ENCODE data around the gene PTPN4.

PTPN4 gene

DNA sequence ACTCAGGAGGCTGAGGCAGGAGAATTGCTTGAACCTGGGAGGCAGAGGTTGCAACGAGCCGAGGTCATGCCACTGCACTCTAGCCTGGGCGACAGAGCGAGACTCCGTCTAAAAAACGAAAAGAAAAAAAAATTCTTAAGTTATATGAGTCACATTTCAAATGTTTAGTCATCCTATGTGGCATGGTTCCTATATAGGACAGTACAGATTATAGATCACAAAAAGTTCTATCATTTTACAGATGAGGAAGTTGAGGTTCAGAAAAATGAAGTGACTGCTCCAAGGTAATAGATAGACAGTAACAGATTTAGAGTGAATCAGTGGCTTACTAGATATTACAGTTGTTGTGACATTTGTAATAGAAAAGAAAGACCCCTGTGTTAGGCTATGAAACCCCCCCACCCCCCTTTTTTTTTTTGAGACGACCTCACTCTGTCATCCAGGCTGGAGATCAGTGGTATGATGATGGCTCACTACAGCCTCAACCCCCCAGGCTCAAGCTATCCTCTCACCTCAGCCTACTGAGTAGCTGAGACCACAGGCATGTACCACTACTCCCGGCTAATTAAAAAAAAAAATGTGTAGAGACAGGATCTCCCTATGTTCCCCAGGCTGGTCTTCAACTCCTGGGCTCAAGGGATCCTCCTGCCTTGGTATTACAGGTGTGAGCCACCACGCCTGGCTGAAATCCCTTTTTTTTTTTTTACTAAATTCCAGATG is 22.7 kb downstream of the PTPN4 start:
- Histone ChIP-seq H2BK12ac (ENCODE audit: low read length) (no peak overlapping the region), H4K12ac (ENCODE audit: low read depth, low read length) (no peak overlapping the region), H3K18ac (ENCODE audit: low read length) (no peak overlapping the region), H2AFZ (ENCODE audit: insufficient read depth, low read length, poor library complexity) (no peak overlapping the region), H2BK120ac (ENCODE audit: insufficient read depth, low read length, poor library complexity) (no peak overlapping the region), H2BK5ac (ENCODE audit: low read depth, low read length, poor library complexity) (no peak overlapping the region), H3K4me2 (ENCODE audit: low read length) (no peak overlapping the region), H3K4me3 (ENCODE audit: low read depth, low read length) (no peak overlapping the region), H3K9ac (ENCODE audit: low read length) (no peak overlapping the region), H3K79me2 (ENCODE audit: control insufficient read depth, insufficient read depth, low read length, poor library complexity) (no peaks in the 10 kb centered on the region), H4K91ac (ENCODE audit: low read depth, low read length) (no peak overlapping the region), H3K4me1 (ENCODE audit: control insufficient read depth in 1 of 2, insufficient read depth in 2 of 2, low read length in 2 of 2) (no peaks in the 10 kb centered on the region), H3K36me3 (ENCODE audit: control insufficient read depth in 1 of 2, insufficient read depth in 2 of 2, low read length in 2 of 2) (no peaks in the 10 kb centered on the region), H3K79me1 (ENCODE audit: low read length) (no peaks in the 10 kb centered on the region), H4K8ac (ENCODE audit: low read depth, low read length) (no peak overlapping the region), H3K27ac (ENCODE audit: low read depth, low read length) (no peak overlapping the region), H3K23ac (ENCODE audit: low read length) (no peak overlapping the region), H2AK5ac (ENCODE audit: low read length) (no peak overlapping the region), H3K9me3 (ENCODE audit: insufficient read depth, low read depth, low read length) (no peaks in the 10 kb centered on the region), H3K27me3 (ENCODE audit: insufficient read depth, low read length) (no peaks in the 10 kb centered on the region), H3K14ac (ENCODE audit: low read length) (no peak overlapping the region), H3K4ac (ENCODE audit: low read depth, low read length) (no peak overlapping the region)
- DNase-seq = no peak
- no CpG with 5 or more reads among the region's 9 CpGs for WGBS (ENCODE audit: extremely low coverage, insufficient coverage, insufficient read length)

DNA sequence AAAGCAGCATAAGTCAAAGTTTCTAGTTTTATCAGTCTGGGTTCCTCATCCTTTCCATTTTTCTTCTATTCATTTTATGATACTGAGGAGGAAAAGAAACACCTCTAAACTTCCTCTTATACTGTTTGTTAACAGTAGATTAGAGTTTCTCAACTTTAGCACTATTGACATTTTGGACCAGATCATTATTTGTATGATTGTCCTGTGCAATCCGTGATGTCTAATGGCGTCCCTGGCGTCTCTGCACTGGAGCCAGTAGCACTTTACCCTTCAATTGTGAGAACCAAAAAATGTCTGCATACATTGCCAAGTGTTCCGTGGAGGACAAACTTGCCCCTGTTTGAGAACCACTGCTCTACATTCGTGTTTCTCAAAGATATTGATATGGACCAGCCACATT is 25.2 kb downstream of the PTPN4 start:
- no peaks in the 10 kb centered on the region for H3K4me1 ChIP-seq (ENCODE audit: control insufficient read depth in 1 of 2, insufficient read depth in 2 of 2, low read length in 2 of 2)
- H3K9me3 ChIP-seq (ENCODE audit: insufficient read depth, low read depth, low read length) = no peaks in the 10 kb centered on the region
- H3K18ac ChIP-seq (ENCODE audit: low read length) = peak overlapping the region; percentile 75
- H3K4me3 ChIP-seq (ENCODE audit: low read depth, low read length) = no peak overlapping the region
- no peak overlapping the region for H3K14ac ChIP-seq (ENCODE audit: low read length)
- H3K27me3 ChIP-seq (ENCODE audit: insufficient read depth, low read length) = no peaks in the 10 kb centered on the region
- H3K4ac ChIP-seq (ENCODE audit: low read depth, low read length) = no peak overlapping the region
- H3K79me2 ChIP-seq (ENCODE audit: control insufficient read depth, insufficient read depth, low read length, poor library complexity) = no peaks in the 10 kb centered on the region
- H2BK120ac ChIP-seq (ENCODE audit: insufficient read depth, low read length, poor library complexity) = no peak overlapping the region
- H3K27ac ChIP-seq (ENCODE audit: low read depth, low read length) = no peak overlapping the region
- H2AFZ ChIP-seq (ENCODE audit: insufficient read depth, low read length, poor library complexity) = no peak overlapping the region
- no peak overlapping the region for H2BK5ac ChIP-seq (ENCODE audit: low read depth, low read length, poor library complexity)
- no peak overlapping the region for H2BK12ac ChIP-seq (ENCODE audit: low read length)
- H4K91ac ChIP-seq (ENCODE audit: low read depth, low read length) = no peak overlapping the region
- H3K4me2 ChIP-seq (ENCODE audit: low read length) = no peak overlapping the region
- H3K23ac ChIP-seq (ENCODE audit: low read length) = no peak overlapping the region
- no peak overlapping the region for H4K8ac ChIP-seq (ENCODE audit: low read depth, low read length)
- H2AK5ac ChIP-seq (ENCODE audit: low read length) = no peak overlapping the region
- no peak for DNase-seq
- H3K79me1 ChIP-seq (ENCODE audit: low read length) = no peaks in the 10 kb centered on the region
- no peaks in the 10 kb centered on the region for H3K36me3 ChIP-seq (ENCODE audit: control insufficient read depth in 1 of 2, insufficient read depth in 2 of 2, low read length in 2 of 2)
- no CpG with 5 or more reads among the region's 5 CpGs for WGBS (ENCODE audit: extremely low coverage, insufficient coverage, insufficient read length)
- H4K12ac ChIP-seq (ENCODE audit: low read depth, low read length) = no peak overlapping the region
- H3K9ac ChIP-seq (ENCODE audit: low read length) = no peak overlapping the region

DNA sequence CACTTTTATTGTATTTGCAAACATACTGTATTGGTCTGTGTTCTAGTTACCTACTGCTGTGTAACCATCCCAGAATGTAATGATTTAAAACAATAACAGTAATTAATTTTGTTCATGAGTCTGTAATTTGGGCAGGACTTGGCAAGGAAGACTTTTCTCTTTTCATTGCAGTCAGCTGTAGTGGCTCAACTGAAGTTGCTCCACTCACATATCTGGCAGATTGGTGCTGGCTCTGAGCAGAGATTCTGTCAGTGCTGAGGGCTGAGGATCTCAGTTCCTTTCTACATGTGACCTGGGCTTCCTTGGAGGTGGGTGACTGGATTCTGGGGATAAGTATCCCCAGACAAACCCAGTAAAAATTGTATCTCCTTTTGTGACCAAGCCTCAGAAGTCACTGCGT is 26.6 kb downstream of the PTPN4 start:
- Histone ChIP-seq H2AK5ac (ENCODE audit: low read length) (no peak overlapping the region), H3K9me3 (ENCODE audit: insufficient read depth, low read depth, low read length) (no peaks in the 10 kb centered on the region), H3K79me1 (ENCODE audit: low read length) (no peaks in the 10 kb centered on the region), H4K12ac (ENCODE audit: low read depth, low read length) (no peak overlapping the region), H2AFZ (ENCODE audit: insufficient read depth, low read length, poor library complexity) (no peak overlapping the region), H3K18ac (ENCODE audit: low read length) (no peak overlapping the region), H3K27ac (ENCODE audit: low read depth, low read length) (no peak overlapping the region), H4K91ac (ENCODE audit: low read depth, low read length) (no peak overlapping the region), H3K14ac (ENCODE audit: low read length) (no peak overlapping the region), H3K79me2 (ENCODE audit: control insufficient read depth, insufficient read depth, low read length, poor library complexity) (no peaks in the 10 kb centered on the region), H3K4me1 (ENCODE audit: control insufficient read depth in 1 of 2, insufficient read depth in 2 of 2, low read length in 2 of 2) (no peaks in the 10 kb centered on the region), H2BK5ac (ENCODE audit: low read depth, low read length, poor library complexity) (no peak overlapping the region), H3K4me3 (ENCODE audit: low read depth, low read length) (no peak overlapping the region), H2BK12ac (ENCODE audit: low read length) (no peak overlapping the region), H3K9ac (ENCODE audit: low read length) (no peak overlapping the region), H3K4me2 (ENCODE audit: low read length) (no peak overlapping the region), H2BK120ac (ENCODE audit: insufficient read depth, low read length, poor library complexity) (no peak overlapping the region), H3K23ac (ENCODE audit: low read length) (no peak overlapping the region), H3K27me3 (ENCODE audit: insufficient read depth, low read length) (no peaks in the 10 kb centered on the region), H4K8ac (ENCODE audit: low read depth, low read length) (no peak overlapping the region), H3K36me3 (ENCODE audit: control insufficient read depth in 1 of 2, insufficient read depth in 2 of 2, low read length in 2 of 2) (no peaks in the 10 kb centered on the region), H3K4ac (ENCODE audit: low read depth, low read length) (no peak overlapping the region)
- no CpG with 5 or more reads among the region's 1 CpG for WGBS (ENCODE audit: extremely low coverage, insufficient coverage, insufficient read length)
- no peak for DNase-seq

DNA sequence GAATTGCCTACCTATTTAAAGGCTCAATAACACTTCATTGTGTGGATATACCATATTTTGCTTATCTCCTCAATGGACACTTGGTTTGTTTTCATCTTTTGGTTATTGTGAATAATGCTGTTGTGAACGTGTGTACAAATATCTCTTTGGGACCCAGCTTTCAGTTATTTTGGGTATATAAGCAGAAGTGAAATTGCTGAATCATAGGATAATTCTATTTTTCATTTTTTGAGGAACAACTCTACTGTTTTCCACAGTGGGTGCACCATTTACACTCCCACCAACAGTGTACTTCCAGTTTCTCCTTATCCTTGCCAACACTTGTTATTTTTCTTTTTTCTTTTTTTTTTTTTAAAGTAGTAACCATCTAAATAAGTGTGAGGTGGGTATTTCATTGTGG is 29.0 kb downstream of the PTPN4 start:
- Histone ChIP-seq H3K79me2 (ENCODE audit: control insufficient read depth, insufficient read depth, low read length, poor library complexity) (no peaks in the 10 kb centered on the region), H3K14ac (ENCODE audit: low read length) (no peak overlapping the region), H2BK5ac (ENCODE audit: low read depth, low read length, poor library complexity) (no peak overlapping the region), H2AK5ac (ENCODE audit: low read length) (no peak overlapping the region), H4K12ac (ENCODE audit: low read depth, low read length) (no peak overlapping the region), H2BK120ac (ENCODE audit: insufficient read depth, low read length, poor library complexity) (no peak overlapping the region), H3K18ac (ENCODE audit: low read length) (no peak overlapping the region), H4K8ac (ENCODE audit: low read depth, low read length) (no peak overlapping the region), H2BK12ac (ENCODE audit: low read length) (no peak overlapping the region), H4K91ac (ENCODE audit: low read depth, low read length) (no peak overlapping the region), H3K9me3 (ENCODE audit: insufficient read depth, low read depth, low read length) (no peaks in the 10 kb centered on the region), H3K36me3 (ENCODE audit: control insufficient read depth in 1 of 2, insufficient read depth in 2 of 2, low read length in 2 of 2) (no peaks in the 10 kb centered on the region), H3K4ac (ENCODE audit: low read depth, low read length) (no peak overlapping the region), H3K79me1 (ENCODE audit: low read length) (no peaks in the 10 kb centered on the region), H3K23ac (ENCODE audit: low read length) (no peak overlapping the region), H3K4me2 (ENCODE audit: low read length) (no peak overlapping the region), H3K27ac (ENCODE audit: low read depth, low read length) (no peak overlapping the region), H3K4me3 (ENCODE audit: low read depth, low read length) (no peak overlapping the region), H3K27me3 (ENCODE audit: insufficient read depth, low read length) (no peaks in the 10 kb centered on the region), H3K9ac (ENCODE audit: low read length) (no peak overlapping the region), H3K4me1 (ENCODE audit: control insufficient read depth in 1 of 2, insufficient read depth in 2 of 2, low read length in 2 of 2) (no peaks in the 10 kb centered on the region), H2AFZ (ENCODE audit: insufficient read depth, low read length, poor library complexity) (no peak overlapping the region)
- WGBS (ENCODE audit: extremely low coverage, insufficient coverage, insufficient read length) = no CpG with 5 or more reads among the region's 1 CpG
- DNase-seq = no peak

Data from trophoblast cell (in vitro differentiated cells and primary cell).